Retinal pigment epithelial cell (primary cell): Measurements from ENCODE around the gene DPH7.

Experiments used
- DNase-seq: peaks from one replicate; pipeline ENCODE4 v3.0.0-alpha.2; 2010; ENCODE audit warnings: low read depth
- H3K4me3 ChIP-seq: 2 replicates; pipeline ENCODE4 v1.5.1; 2011; ENCODE audit warnings: mild to moderate bottlenecking, low read length, control low read depth, moderate library complexity
- CTCF ChIP-seq: conservative IDR thresholded peaks from 2 replicates; pipeline ENCODE4 v1.5.1; 2011; ENCODE audit warnings: low read depth, low read length, control low read depth, inconsistent platforms

DPH7 gene

GRCh38 chr9:137612741-137613142 is 34.0 kb upstream of the DPH7 start:
- H3K4me3 ChIP-seq, result no peak overlapping the region

GRCh38 chr9:137611623-137612609 is 33.2 kb upstream of the DPH7 start:
- peak; percentile 72 for DNase-seq
- H3K4me3 ChIP-seq, result no peak overlapping the region
- no peak for TF ChIP-seq CTCF

More at GRCh38 chr9:137612741-137613142, 34.0 kb upstream of the DPH7 start:
- TF ChIP-seq CTCF, result no peak
- no peak for DNase-seq

- no peak for TF ChIP-seq CTCF
- DNase-seq, result no peak
- H3K4me3 ChIP-seq, result no peak overlapping the region
Measured at GRCh38 chr9:137610944-137611343, 32.2 kb upstream of the DPH7 start.

GRCh38 chr9:137607141-137607857 is 28.6 kb upstream of the DPH7 start:
- H3K4me3 ChIP-seq, result peak overlapping the region; percentile 44
- no peak for DNase-seq

GRCh38 chr9:137606734-137607138 is 28.0 kb upstream of the DPH7 start:
- DNase-seq, result no peak
- TF ChIP-seq CTCF, result no peak
- H3K4me3 ChIP-seq, result peak overlapping the region; percentile 44

More at GRCh38 chr9:137607141-137607857, 28.6 kb upstream of the DPH7 start:
- TF ChIP-seq CTCF, result no peak

GRCh38 chr9:137606005-137606621 is 27.4 kb upstream of the DPH7 start:
- TF ChIP-seq CTCF, result no peak

More at GRCh38 chr9:137606005-137606621, 27.4 kb upstream of the DPH7 start:
- no peak for DNase-seq
- H3K4me3 ChIP-seq, result peak overlapping the region; percentile 44
